HG03159 (cell line): ENCODE results near the gene KDM5A.
"Not testable (repeated sequence)": the region's sequence is repeated elsewhere in the genome, so short reads cannot be mapped to it uniquely, and the experiment has no call there.

ENCODE experiments used
- ATAC-seq: cut with Tn5 transposase; IDR thresholded peaks from one replicate; pipeline ENCODE4 v1.9.1; 2021; ENCODE audit warnings: mild to moderate bottlenecking, moderate library complexity; ENCODE audit not compliant: unreplicated experiment

KDM5A gene

GRCh38 chr12:389142-390096 lies at the start of gene KDM5A:
Gene KDM5A, minus strand, starts transcription at chr12:389320. Its CDS starts 229 bp downstream, at chr12:389091.
- ATAC-seq = peak; percentile 83

DNA sequence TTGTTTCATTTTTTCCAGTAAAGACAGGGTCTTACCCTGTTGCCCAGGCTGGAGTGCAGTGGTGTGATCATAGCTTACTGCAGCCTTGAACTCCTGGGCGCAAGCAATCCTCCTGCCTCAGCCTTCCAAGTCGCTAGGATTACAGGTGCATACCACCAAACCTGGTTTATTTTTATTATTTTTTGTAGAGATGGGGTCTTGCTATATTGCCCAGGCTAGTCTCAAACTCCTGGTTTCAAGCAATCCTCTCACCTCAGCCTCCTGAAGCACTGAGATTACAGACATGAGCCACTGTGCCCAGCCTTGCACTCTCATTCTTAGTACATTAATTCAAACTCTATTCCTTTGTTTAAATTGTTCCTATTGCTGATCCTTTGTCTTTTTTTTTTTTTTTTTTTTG lies 46.6 kb upstream of the KDM5A start:
- not testable (repeated sequence) for ATAC-seq

DNA sequence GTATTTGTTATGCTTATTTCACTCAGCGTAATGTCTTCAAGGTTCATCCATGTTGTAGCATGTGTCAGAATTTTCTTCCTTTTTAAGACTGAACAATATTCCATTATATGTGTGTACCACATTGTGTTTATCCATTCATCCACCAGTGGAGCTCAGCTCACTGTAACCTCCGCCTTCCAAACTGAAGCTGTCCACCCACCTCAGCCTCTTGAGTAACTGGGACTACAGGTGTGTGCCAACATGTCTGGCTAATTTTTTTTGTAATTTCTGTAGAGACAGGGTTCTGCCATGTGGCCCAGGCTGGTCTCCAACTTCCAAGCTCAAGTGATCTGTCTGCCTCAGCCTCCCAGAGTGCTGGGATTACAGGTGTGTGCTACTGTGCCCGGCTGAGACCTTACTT lies 33.4 kb upstream of the KDM5A start:
- ATAC-seq = no peak

DNA sequence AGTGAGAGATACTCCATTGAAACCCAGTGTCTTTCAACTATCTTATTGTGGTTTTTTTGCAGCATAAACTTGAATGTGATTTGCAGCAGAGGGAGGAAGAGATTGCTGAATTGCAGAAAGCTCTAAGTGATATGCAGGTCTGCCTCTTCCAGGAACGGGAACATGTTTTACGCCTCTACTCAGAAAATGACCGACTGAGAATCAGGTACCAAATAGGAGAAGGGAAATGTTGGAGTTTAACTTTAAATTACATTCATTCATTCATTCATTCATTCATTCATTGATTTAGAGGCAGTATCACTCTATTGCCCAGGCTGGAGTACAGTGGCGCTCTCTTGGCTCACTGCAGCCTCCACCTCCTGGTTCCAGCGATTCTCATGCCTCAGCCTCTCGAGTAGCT lies 29.3 kb upstream of the KDM5A start:
- no peak for ATAC-seq

DNA sequence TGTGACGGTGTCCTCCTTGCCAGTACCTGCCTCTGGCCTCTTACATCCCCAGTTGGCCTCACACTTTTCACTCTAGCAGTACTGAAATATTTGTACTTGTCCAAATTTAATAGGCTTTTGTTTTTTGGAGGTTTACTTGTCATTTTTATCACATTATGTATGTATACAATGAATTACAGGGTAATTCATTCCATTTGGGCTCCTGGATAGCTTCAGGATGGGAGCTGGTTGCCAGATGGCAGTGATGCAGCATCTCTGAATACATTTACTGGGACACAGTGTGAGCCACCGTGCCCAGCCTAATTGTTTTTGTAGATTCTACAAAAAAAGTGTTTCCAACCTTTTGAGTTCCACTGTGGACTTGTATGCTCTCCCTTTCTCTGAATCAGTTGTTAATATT lies 25.7 kb upstream of the KDM5A start:
- no peak for ATAC-seq

- ATAC-seq = no peak
These were observed 12.9 kb upstream of the KDM5A start for GRCh38 chr12:402029-402389.

DNA sequence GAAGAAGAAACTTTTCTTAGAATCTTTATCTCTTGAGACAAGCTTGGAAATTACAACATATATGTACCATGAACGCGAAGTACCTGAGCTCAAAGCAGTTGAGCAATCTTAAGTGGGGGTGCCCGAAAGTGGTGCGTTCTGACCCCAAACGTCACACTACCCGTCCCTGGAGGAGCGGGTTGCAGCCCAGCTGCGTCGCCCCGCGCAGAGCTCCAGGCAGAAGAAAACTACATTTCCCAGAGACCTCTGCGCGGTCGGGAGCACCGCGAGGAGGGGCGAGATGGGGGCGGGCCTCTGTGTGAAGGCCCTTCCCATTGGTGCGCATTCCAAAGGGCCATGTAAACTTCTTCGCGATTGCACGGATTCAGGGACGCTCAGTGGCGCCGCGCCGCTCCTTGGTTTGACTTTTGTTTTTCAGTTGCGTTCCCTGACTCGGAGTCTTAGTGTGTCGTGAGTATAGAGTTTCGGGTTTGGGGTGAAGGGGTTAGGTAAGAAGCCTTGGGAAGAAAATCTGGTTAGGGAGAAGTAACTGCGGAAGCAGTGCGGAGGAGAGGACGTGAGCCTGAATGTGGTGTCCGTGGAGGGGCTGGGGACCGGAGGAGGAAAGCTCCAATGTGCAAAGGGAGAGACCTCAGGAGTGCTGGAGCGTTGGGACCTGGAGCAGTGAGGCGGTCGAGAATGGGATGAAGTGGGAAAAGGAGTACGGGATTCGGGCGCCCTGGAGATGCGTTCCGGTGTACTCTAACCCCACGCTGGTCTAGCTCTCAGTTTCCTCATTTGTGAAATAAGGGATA lies 12.3 kb upstream of the KDM5A start, which contains the start of gene CCDC77:
Gene CCDC77, plus strand, starts transcription at position 410 of the 794 bp plus-strand sequence. CDS start 7,740 bp downstream, outside the sequence.
- peak; percentile 98 for ATAC-seq

GRCh38 chr12:400828-401227 lies 11.7 kb upstream of the KDM5A start:
- ATAC-seq = peak; percentile 5

DNA sequence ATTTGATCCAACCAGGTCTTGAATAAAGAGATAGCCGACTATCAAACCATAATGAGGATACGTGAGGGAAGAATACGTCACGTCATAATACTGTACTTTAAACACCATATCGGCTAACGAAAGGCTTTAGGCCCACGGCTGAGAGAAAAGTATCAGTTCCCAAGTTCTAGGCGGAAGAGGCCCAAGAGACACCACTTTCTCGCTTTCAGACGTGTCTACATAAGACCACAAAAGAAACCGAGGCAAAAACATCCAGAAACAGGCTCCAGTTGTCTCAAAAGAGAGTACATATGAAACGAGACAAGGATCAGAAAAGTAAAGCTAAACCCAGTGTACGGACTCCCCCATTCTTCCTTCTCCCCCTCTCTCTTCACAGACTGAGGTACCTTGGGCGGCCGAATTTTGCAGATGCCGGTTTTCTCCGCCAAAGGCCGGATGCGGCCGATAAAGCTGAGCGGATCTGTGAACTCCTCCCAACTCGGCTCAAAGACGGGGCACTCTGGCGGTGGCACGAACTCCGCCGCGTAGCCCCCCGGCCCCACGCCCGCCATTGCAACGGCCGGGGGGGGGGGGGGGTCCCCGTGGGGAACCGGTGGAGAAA lies 479 bp downstream of the KDM5A start:
- peak; percentile 30 for ATAC-seq

- no peak for ATAC-seq
These were observed 1.1 kb downstream of the KDM5A start for GRCh38 chr12:388012-388411.

DNA sequence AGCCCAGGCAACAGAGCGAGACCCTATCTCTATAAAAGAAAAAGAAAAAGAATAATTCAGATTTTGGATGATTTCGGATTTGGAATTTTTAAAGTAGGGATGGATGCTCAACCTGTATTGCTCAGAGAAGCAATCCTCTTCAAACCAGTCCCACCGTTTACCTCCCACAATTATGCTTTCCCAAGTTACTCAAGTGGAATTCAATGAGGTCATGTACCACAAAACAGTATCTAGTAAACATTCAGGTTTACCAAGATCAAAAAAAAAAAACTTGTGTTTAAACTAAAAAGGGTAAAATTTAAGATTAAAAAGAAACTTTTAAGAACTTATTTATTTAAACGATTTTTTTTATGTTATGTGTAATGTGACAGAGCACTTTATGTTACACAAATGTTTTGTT lies 2.5 kb downstream of the KDM5A start:
- no peak for ATAC-seq

DNA sequence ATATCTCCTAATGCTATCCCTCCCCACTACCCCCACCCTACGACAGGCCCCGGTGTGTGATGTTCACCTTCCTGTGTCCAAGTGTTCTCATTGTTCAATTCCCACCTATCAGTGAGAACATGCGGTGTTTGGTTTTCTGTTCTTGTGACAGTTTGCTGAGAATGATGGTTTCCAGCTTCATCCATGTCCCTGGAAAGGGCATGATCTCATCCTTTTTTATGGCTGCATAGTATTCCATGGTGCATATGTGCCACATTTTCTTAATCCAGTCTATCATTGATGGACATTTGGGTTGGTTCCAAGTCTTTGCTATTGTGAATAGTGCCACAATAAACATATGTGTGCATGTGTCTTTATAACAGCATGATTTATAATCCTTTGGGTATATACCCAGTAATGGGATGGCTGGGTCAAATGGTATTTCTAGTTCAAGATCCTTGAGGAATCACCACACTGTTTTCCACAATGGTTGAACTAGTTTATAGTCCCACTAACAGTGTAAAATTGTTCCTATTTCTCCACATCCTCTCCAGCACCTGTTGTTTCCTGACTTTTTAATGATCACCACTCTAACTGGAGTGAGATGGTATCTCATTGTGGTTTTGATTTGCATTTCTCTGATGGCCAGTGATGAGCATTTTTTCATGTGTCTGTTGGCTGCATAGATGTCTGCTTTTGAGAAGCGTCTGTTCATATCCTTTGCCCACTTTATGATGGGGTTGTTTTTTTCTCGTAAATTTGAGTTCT lies 18.2 kb downstream of the KDM5A start:
- not testable (repeated sequence) for ATAC-seq

GRCh38 chr12:367972-368371 lies 21.1 kb downstream of the KDM5A start:
- no peak for ATAC-seq

- ATAC-seq = no peak
These were observed 22.3 kb downstream of the KDM5A start for GRCh38 chr12:366820-367219.

- no peak for ATAC-seq
These were observed 30.0 kb downstream of the KDM5A start for GRCh38 chr12:359091-359490.

DNA sequence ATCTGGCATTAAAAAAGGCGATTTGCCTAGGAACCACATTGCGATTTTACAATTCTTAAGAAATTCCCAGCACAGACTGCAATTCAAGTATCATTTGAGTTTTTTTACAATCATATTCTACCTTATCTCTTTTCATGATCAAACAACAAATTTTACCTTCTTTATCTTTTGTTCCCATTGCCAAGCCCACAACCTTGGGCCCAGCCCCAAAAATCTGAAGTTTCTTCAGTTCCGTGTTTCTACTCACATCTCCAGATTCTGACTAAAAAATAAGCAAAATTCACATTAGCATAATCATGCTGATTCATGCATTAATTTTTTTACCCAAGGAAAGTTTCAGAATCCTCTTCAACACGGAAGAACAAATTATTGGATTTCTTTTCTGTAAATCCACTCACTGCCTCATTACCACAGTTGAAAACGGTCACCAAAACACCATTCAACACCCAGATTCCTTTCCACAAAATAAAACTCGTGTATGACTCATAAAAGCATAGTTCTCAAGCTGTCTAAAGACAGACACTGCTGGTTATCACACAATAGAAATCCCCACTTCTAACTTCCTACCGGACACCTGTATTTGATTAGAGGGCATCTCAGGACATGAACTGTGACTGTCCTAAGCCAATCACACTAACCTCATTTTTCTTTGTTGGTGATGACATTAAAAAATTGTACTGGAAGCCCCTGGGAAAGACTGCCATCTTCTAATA lies 32.7 kb downstream of the KDM5A start:
- ATAC-seq = no peak

GRCh38 chr12:351197-351596 lies 37.9 kb downstream of the KDM5A start:
- ATAC-seq = not testable (repeated sequence)

DNA sequence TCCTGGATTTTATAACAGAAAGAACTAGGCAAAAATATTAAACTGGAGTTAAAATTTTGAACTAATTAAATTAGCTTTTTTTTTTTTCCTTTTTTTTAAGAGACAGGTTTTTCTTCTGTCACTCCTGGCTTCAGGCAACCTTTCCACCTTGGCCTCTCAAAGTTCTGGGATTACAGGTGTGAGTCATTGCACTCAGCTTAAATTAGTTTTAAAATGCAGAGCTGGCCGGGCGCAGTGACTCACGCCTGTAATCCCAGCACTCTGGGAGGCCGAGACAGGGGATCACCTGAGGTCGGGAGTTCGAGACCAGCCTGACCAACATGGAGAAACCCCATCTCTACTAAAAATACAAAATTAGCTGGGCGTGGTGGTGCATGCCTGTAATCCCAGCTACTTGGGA lies 39.5 kb downstream of the KDM5A start:
- not testable (repeated sequence) for ATAC-seq

DNA sequence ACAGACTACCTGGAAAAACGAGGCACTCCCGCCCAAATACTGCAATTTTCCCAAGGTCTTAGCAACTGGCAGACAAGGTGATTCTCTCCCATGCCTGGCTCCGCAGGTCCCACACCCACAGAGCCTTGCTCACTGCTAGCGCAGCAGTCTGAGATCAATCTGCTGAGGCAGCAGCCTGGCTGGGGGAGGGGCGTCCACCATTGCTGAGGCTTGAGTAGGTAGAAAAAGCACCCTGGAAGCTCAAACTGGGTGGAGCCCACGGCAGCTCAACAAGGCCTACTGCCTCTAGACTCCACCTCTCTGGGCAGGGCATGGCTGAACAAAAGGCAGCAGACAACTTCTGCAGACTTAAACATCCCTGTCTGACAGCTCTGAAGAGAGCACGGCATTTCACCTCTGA lies 46.1 kb downstream of the KDM5A start:
- ATAC-seq = not testable (repeated sequence)

GRCh38 chr12:337039-337438 lies 52.1 kb downstream of the KDM5A start:
- ATAC-seq = no peak
